H1 (cell line): ENCODE results near the gene FOXP2. TPM values are rescaled to one million over a fixed set of nuclear protein-coding genes. Genes with fewer than 3 reads are reported as not detected.

Source experiments
- JUN ChIP-seq: IDR thresholded peaks from 2 replicates; pipeline ENCODE4 v1.6.1; 2011; ENCODE audit warnings: low read depth, mild to moderate bottlenecking, improper control_type of control experiment, low read length
- NANOG ChIP-seq: IDR thresholded peaks from 2 replicates; pipeline ENCODE4 v1.6.1; 2011; ENCODE audit warnings: low read length, low read depth, mild to moderate bottlenecking, inconsistent platforms; ENCODE audit not compliant: insufficient read depth, poor library complexity, severe bottlenecking
- RNF2 ChIP-seq: fragments of 200-900, 300-1000 bp; sonication (generic); IDR thresholded peaks from 2 replicates; pipeline ENCODE4 v1.7.1; 2016; ENCODE audit warnings: borderline replicate concordance, low read depth, mild to moderate bottlenecking, antibody characterized with exemption, low read length; ENCODE audit not compliant: poor library complexity, severe bottlenecking; ENCODE audit errors: missing control alignments
- polyA plus RNA-seq, 7 experiments: library from polyadenylated mRNA; depleted of rRNA in 3 of 7; stranded (reverse) in 5 of 7; unstranded in 2 of 7; fragments of >200 nt in 5 of 7; fragments of 200-250 nt in 2 of 7; gene quantifications; 1 replicate in 5 of 7; 2 replicates in 1 of 7; 4 replicates in 1 of 7; pipeline versions ENCODE4 v1.2.1 to v1.2.3, GENCODE V29; 2011 to 2013; ENCODE audit warnings: missing spikeins in 2 of 7, mixed read lengths in 2 of 7
- total RNA-seq: library from RNA; stranded (reverse); fragmentation: NEBNext Ultra II Directional; extraction: Animal tissue kit (Norgen Biotek cat#: 25700); gene quantifications from 2 replicates; pipeline ENCODE4 v1.2.1, GENCODE V29; 2021

The FOXP2 gene
- total and polyA plus RNA-seq, 2 of the 8 experiments (the other 6 are each of a cell fraction or from before 2014, with no cell fraction given): 0.09 to 0.43 TPM

GRCh38 chr7:114548081-114548980 is 133.7 kb downstream of the FOXP2 start (continued):
- TF ChIP-seq RNF2: no peak
- TF ChIP-seq JUN: no peak
- TF ChIP-seq NANOG: no peak
- TF ChIP-seq, all 59 proteins: peak for 0
